IMR-90 (cell line): ENCODE results near the gene INTS6L. TPM values are rescaled to one million over a fixed set of nuclear protein-coding genes. Genes with fewer than 3 reads are reported as not detected.

Experiments used
- ATAC-seq: fragments of 200-7000 bp; cut with Tn5 transposase; 2 replicates; pipeline ENCODE4 v1.9.1; 2020; ENCODE audit warnings: low read depth, mild to moderate bottlenecking, moderate library complexity
- BruUV-seq: library from RNA; stranded (reverse); fragments of 400-500 nt; replicated peaks from 2 replicates; lab custom pipeline; 2021; lab: Mats Ljungman, UMichigan
- CTCF ChIA-PET: fragments of 300-600 bp; formaldehyde crosslinking; extraction: SDS; loops from one replicate; lab custom pipeline; 2021; ENCODE audit warnings: antibody characterized with exemption; lab: Yijun Ruan, JAX
- POLR2A ChIA-PET: fragments of 300-600 bp; sonication (Branson Sonifier 250); formaldehyde crosslinking; loops from one replicate; lab custom pipeline; 2022; ENCODE audit warnings: antibody characterized with exemption; ENCODE audit not compliant: unreplicated experiment; lab: Charles Lee
- DNase-seq: peaks from one replicate; pipeline ENCODE4 v3.0.0; 2013
- H2AFZ ChIP-seq: replicated peaks from 2 replicates; pipeline ENCODE3; 2013; ENCODE audit warnings: low read length, mild to moderate bottlenecking; ENCODE audit not compliant: poor library complexity
- H2AK5ac ChIP-seq: 2 replicates; pipeline ENCODE4 v1.6.1; 2013; ENCODE audit warnings: low read depth, low read length, inconsistent platforms
- H2AK9ac ChIP-seq: replicated peaks from 2 replicates; pipeline ENCODE3; 2013; ENCODE audit warnings: mild to moderate bottlenecking, low read depth, low read length, moderate library complexity; ENCODE audit not compliant: poor library complexity
- H2BK120ac ChIP-seq: 2 replicates; pipeline ENCODE4 v1.6.1; 2013; ENCODE audit warnings: low read depth, low read length, inconsistent platforms
- H2BK15ac ChIP-seq: 3 replicates; pipeline ENCODE4 v1.6.1; 2013; ENCODE audit warnings: low read depth, low read length, inconsistent platforms
- H2BK20ac ChIP-seq: 2 replicates; pipeline ENCODE4 v1.6.1; 2013; ENCODE audit warnings: low read depth, mild to moderate bottlenecking, inconsistent platforms, low read length, moderate library complexity
- H2BK5ac ChIP-seq: 2 replicates; pipeline ENCODE4 v1.6.1; 2013; ENCODE audit warnings: mild to moderate bottlenecking, low read depth, low read length, inconsistent platforms; ENCODE audit not compliant: poor library complexity, severe bottlenecking
- H3K14ac ChIP-seq: replicated peaks from 2 replicates; pipeline ENCODE4 v1.6.1; 2013; ENCODE audit warnings: low read depth, low read length, inconsistent platforms
- H3K18ac ChIP-seq: 2 replicates; pipeline ENCODE4 v1.6.1; 2013; ENCODE audit warnings: low read depth, low read length, control low read depth
- H3K23ac ChIP-seq: 2 replicates; pipeline ENCODE4 v1.6.1; 2013; ENCODE audit warnings: low read depth, low read length, inconsistent platforms
- H3K27ac ChIP-seq: 2 replicates; pipeline ENCODE4 v1.5.1; 2013; ENCODE audit warnings: mild to moderate bottlenecking, control low read depth, low read length; ENCODE audit not compliant: insufficient read depth
- H3K27me3 ChIP-seq: 2 replicates; pipeline ENCODE4 v1.6.1; 2013; ENCODE audit warnings: low read length; ENCODE audit not compliant: control insufficient read depth, insufficient read depth
- H3K36me3 ChIP-seq: 2 replicates; pipeline ENCODE4 v1.6.1; 2013; ENCODE audit warnings: low read length, mixed read lengths; ENCODE audit not compliant: control insufficient read depth, insufficient read depth
- H3K4ac ChIP-seq: 2 replicates; pipeline ENCODE4 v1.6.1; 2013; ENCODE audit warnings: low read depth, low read length, inconsistent platforms
- H3K4me1 ChIP-seq: 2 replicates; pipeline ENCODE4 v1.6.1; 2013; ENCODE audit warnings: low read length, mixed read lengths; ENCODE audit not compliant: control insufficient read depth, insufficient read depth
- H3K4me2 ChIP-seq: 2 replicates; pipeline ENCODE4 v1.6.1; 2013; ENCODE audit warnings: low read depth, mild to moderate bottlenecking, control low read depth, low read length, moderate library complexity
- H3K4me3 ChIP-seq: 2 replicates; pipeline ENCODE4 v1.5.1; 2013; ENCODE audit warnings: low read depth, mild to moderate bottlenecking, control low read depth, low read length, moderate library complexity; ENCODE audit not compliant: insufficient read depth
- H3K56ac ChIP-seq: 2 replicates; pipeline ENCODE4 v1.6.1; 2013; ENCODE audit warnings: low read length, inconsistent platforms; ENCODE audit not compliant: insufficient read depth; ENCODE audit errors: extremely low read depth
- H3K79me1 ChIP-seq, 2 experiments: 2 replicates each; pipeline ENCODE4 v1.6.1; 2013; ENCODE audit warnings: low read length in 2 of 2, inconsistent platforms in 1 of 2, low read depth in 1 of 2
- H3K9ac ChIP-seq: 2 replicates; pipeline ENCODE4 v1.6.1; 2013; ENCODE audit warnings: low read depth, low read length, control low read depth
- H3K9me1 ChIP-seq: 2 replicates; pipeline ENCODE4 v1.6.1; 2013; ENCODE audit warnings: low read length, inconsistent platforms; ENCODE audit not compliant: insufficient read depth
- H3K9me3 ChIP-seq: 2 replicates; pipeline ENCODE4 v1.6.1; 2013; ENCODE audit warnings: low read length; ENCODE audit not compliant: control insufficient read depth, insufficient read depth
- H4K20me1 ChIP-seq: 2 replicates; pipeline ENCODE4 v1.6.1; 2013; ENCODE audit warnings: low read length, inconsistent platforms; ENCODE audit not compliant: insufficient read depth
- H4K5ac ChIP-seq: 2 replicates; pipeline ENCODE4 v1.6.1; 2013; ENCODE audit warnings: mild to moderate bottlenecking, low read depth, low read length, control low read depth
- H4K8ac ChIP-seq, 2 experiments: 2 replicates each; pipeline ENCODE4 v1.6.1; 2013; ENCODE audit warnings: low read depth in 2 of 2, low read length in 2 of 2, control low read depth in 1 of 2, inconsistent platforms in 1 of 2
- H4K91ac ChIP-seq: 2 replicates; pipeline ENCODE4 v1.6.1; 2013; ENCODE audit warnings: low read depth, low read length, inconsistent platforms; ENCODE audit not compliant: insufficient read depth
- BHLHE40 ChIP-seq: fragments of 150-350 bp; IDR thresholded peaks from 2 replicates; pipeline ENCODE4 v1.6.1; 2016; ENCODE audit warnings: mild to moderate bottlenecking, low read depth, low read length
- CEBPB ChIP-seq: IDR thresholded peaks from 2 replicates; pipeline ENCODE4 v1.6.1; 2012; ENCODE audit warnings: low read depth, low read length, improper control_type of control experiment
- CHD1 ChIP-seq: IDR thresholded peaks from 2 replicates; pipeline ENCODE4 v1.6.1; 2012; ENCODE audit warnings: low read depth, low read length, improper control_type of control experiment
- CTCF ChIP-seq: conservative IDR thresholded peaks from 2 replicates; pipeline ENCODE4 v1.5.1; 2012; ENCODE audit warnings: mild to moderate bottlenecking, low read depth, low read length, improper control_type of control experiment
- ELK1 ChIP-seq: fragments of 150-350 bp; IDR thresholded peaks from 2 replicates; pipeline ENCODE4 v1.6.1; 2016; ENCODE audit warnings: low read depth, mild to moderate bottlenecking, low read length, moderate library complexity, borderline replicate concordance
- FOS ChIP-seq: fragments of 150-350 bp; IDR thresholded peaks from 2 replicates; pipeline ENCODE4 v1.6.1; 2016; ENCODE audit warnings: low read depth, low read length
- MAFK ChIP-seq: IDR thresholded peaks from 2 replicates; pipeline ENCODE4 v1.6.1; 2012; ENCODE audit warnings: low read depth, low read length, improper control_type of control experiment
- MAZ ChIP-seq: IDR thresholded peaks from 2 replicates; pipeline ENCODE4 v1.6.1; 2012; ENCODE audit warnings: low read depth, mild to moderate bottlenecking, low read length, improper control_type of control experiment, moderate library complexity, borderline replicate concordance
- MXI1 ChIP-seq: IDR thresholded peaks from 2 replicates; pipeline ENCODE4 v1.6.1; 2012; ENCODE audit warnings: low read depth, mild to moderate bottlenecking, low read length, moderate library complexity, borderline replicate concordance
- NFE2L2 ChIP-seq: fragments of 150-350 bp; IDR thresholded peaks from 2 replicates; pipeline ENCODE4 v1.6.1; 2016; ENCODE audit warnings: low read depth, mild to moderate bottlenecking, low read length
- POLR2A ChIP-seq: IDR thresholded peaks from 2 replicates; pipeline ENCODE4 v1.6.1; 2012; ENCODE audit warnings: mild to moderate bottlenecking, low read depth, low read length
- RAD21 ChIP-seq: IDR thresholded peaks from 2 replicates; pipeline ENCODE4 v1.6.1; 2012; ENCODE audit warnings: low read length, improper control_type of control experiment
- RCOR1 ChIP-seq: IDR thresholded peaks from 2 replicates; pipeline ENCODE4 v1.6.1; 2012; ENCODE audit warnings: mild to moderate bottlenecking, low read length, improper control_type of control experiment; ENCODE audit not compliant: insufficient replicate concordance
- RFX5 ChIP-seq: IDR thresholded peaks from 2 replicates; pipeline ENCODE4 v1.8.0; 2012; ENCODE audit warnings: low read depth, mild to moderate bottlenecking, low read length, moderate library complexity
- SMC3 ChIP-seq: fragments of 150-350 bp; IDR thresholded peaks from 2 replicates; pipeline ENCODE4 v1.6.1; 2016; ENCODE audit warnings: low read depth, mild to moderate bottlenecking, antibody characterized with exemption, low read length, moderate library complexity
- USF2 ChIP-seq: fragments of 150-350 bp; IDR thresholded peaks from 2 replicates; pipeline ENCODE4 v1.6.1; 2017; ENCODE audit warnings: mild to moderate bottlenecking, antibody characterized with exemption, low read length, low read depth
- WGBS, 2 experiments: methylation state at CpG; one replicate each; pipeline versions ENCODE4 v1.1.5 to v1.1.7; 2013; ENCODE audit warnings: missing lambda C conversion rate in 2 of 2; ENCODE audit not compliant: insufficient read length in 1 of 2; ENCODE audit errors: extremely low coverage in 2 of 2; 5-methylcytosine and 5-hydroxymethylcytosine counted together
- dilution Hi-C: fragments of 300-500 bp; cut with HindIII; formaldehyde crosslinking; loops from one replicate; pipeline ENCODE4 v1.14.3; 2018; ENCODE audit warnings: low sequenced_read_pairs; ENCODE audit not compliant: unreplicated experiment
- in situ Hi-C: fragments of 300-500 bp; cut with MboI; formaldehyde crosslinking; loops from 3 replicates; pipeline ENCODE4 v1.14.3; 2019; ENCODE audit warnings: low sequenced_read_pairs, inconsistent platforms, mixed read lengths
- intact Hi-C: fragments of 100-400 bp; cut with micrococcal nuclease; formaldehyde crosslinking; loops from 2 replicates; pipeline ENCODE4 v1.10.0; 2022
- polyA plus RNA-seq, 3 experiments: library from polyadenylated mRNA; depleted of rRNA; stranded (reverse); fragments of >200 nt; gene quantifications; 2 replicates each; pipeline ENCODE4 v1.2.3, GENCODE V29; 2012; ENCODE audit warnings: low replicate concordance in 1 of 3
- total RNA-seq: library from RNA; depleted of rRNA; stranded (reverse); fragments of >200 nt; gene quantifications from 2 replicates; pipeline ENCODE4 v1.2.3, GENCODE V29; 2012

The INTS6L gene
- total and polyA plus RNA-seq, 2 of the 4 experiments (the other 2 are of a cell fraction) = 2.7 to 5.1 TPM

GRCh38 chrX:135528254-135528653 lies 7.8 kb downstream of the INTS6L start:
- H4K5ac ChIP-seq = no peak overlapping the region
- no peaks in the 10 kb centered on the region for H3K79me1 ChIP-seq
- CTCF ChIA-PET = no interaction called here
- H4K8ac ChIP-seq = no peak overlapping the region
- no peak overlapping the region for H3K56ac ChIP-seq
- no peak overlapping the region for H3K9ac ChIP-seq
- H3K36me3 ChIP-seq = no peaks in the 10 kb centered on the region
- no peaks in the 10 kb centered on the region for H3K27me3 ChIP-seq
- BruUV-seq = no TSS peak
- no peak for TF ChIP-seq MXI1
- TF ChIP-seq BHLHE40 = no peak
- TF ChIP-seq CEBPB = no peak
- TF ChIP-seq MAFK = no peak
- no peak for TF ChIP-seq CHD1
- TF ChIP-seq NFE2L2 = no peak
- TF ChIP-seq RFX5 = no peak
- no peak for TF ChIP-seq SMC3
- no peak for TF ChIP-seq POLR2A
- TF ChIP-seq ELK1 = no peak
- no peak for TF ChIP-seq MAZ
- no peak for TF ChIP-seq USF2
- no peak for TF ChIP-seq FOS
- TF ChIP-seq RCOR1 = no peak
- TF ChIP-seq CTCF = no peak
- no peak for TF ChIP-seq RAD21
- H3K9me1 ChIP-seq = no peaks in the 10 kb centered on the region
- no peak overlapping the region for H2BK20ac ChIP-seq
- H3K4me3 ChIP-seq = no peak overlapping the region
- no peak overlapping the region for H3K4me2 ChIP-seq
- intact Hi-C loops (no loop called here), dilution Hi-C loops (no loop called here), in situ Hi-C loops (no loop called here)
- H3K18ac ChIP-seq = no peak overlapping the region
- no peaks in the 10 kb centered on the region for H3K4me1 ChIP-seq
- POLR2A ChIA-PET = no interaction called here
- H3K23ac ChIP-seq = no peak overlapping the region
- no peaks in the 10 kb centered on the region for H4K20me1 ChIP-seq
- WGBS, 2 experiments = no CpG with 5 or more reads among the region's 5 CpGs
- no peak overlapping the region for H2AK9ac ChIP-seq
- no peak overlapping the region for H2AFZ ChIP-seq
- H3K27ac ChIP-seq = no peak overlapping the region
- no peak overlapping the region for H3K4ac ChIP-seq
- no peak overlapping the region for H4K91ac ChIP-seq
- no peak overlapping the region for H2BK15ac ChIP-seq
- no peak for DNase-seq
- H3K14ac ChIP-seq = no peak overlapping the region
- H2BK5ac ChIP-seq = no peak overlapping the region
- no peak for ATAC-seq
- no peak overlapping the region for H2AK5ac ChIP-seq
- no peaks in the 10 kb centered on the region for H3K9me3 ChIP-seq
- H2BK120ac ChIP-seq = no peak overlapping the region
